SKM-1 treated with dmso at 0.1 percent for 144 hours (cell line): Measurements from ENCODE around the gene SLC38A8.

ENCODE experiments used
- DNase-seq: peaks from one replicate; lab custom pipeline; 2025; ENCODE audit not compliant: unreplicated experiment; lab: John Stamatoyannopoulos, UW

The SLC38A8 gene

GRCh38 chr16:83973077-83973476 lies 69.5 kb downstream of the SLC38A8 start:
- DNase-seq = no peak

DNA sequence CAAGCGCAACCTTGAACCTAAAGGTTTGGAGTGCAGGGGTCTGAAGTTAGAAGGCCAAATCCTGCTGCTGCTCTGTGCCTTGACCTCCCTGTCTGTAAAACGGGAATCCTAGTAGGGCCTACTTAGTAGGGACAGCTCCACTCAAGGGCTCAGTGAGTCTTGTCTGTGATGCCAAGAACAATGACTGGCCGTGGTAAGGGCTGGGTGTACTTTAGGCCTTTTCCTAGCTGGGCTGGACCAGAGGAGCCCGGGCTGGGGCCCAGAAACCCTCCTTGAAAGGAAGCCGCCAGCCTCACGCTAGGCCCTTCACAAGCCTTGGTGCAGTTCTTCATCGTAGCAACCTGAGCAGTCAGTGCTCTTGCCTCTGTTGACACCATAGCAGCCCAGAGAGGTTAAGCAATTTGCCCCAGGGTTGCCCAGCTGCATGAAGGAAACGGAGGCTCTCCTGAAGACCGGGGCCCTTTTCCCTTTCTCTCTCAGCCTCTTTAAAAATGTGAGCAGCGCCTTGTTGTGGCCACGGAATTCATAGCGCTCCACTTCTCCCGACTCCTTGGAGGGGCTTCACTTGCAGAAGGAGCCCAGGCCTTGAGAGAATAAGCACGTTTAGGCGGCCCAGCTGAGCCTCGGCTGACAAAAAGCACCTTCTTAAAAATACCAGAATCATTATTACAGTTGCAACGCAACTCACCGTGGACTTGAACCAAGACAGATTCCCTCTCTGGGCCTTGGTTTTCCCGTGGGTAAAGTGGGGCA lies 70.2 kb downstream of the SLC38A8 start:
- no peak for DNase-seq

DNA sequence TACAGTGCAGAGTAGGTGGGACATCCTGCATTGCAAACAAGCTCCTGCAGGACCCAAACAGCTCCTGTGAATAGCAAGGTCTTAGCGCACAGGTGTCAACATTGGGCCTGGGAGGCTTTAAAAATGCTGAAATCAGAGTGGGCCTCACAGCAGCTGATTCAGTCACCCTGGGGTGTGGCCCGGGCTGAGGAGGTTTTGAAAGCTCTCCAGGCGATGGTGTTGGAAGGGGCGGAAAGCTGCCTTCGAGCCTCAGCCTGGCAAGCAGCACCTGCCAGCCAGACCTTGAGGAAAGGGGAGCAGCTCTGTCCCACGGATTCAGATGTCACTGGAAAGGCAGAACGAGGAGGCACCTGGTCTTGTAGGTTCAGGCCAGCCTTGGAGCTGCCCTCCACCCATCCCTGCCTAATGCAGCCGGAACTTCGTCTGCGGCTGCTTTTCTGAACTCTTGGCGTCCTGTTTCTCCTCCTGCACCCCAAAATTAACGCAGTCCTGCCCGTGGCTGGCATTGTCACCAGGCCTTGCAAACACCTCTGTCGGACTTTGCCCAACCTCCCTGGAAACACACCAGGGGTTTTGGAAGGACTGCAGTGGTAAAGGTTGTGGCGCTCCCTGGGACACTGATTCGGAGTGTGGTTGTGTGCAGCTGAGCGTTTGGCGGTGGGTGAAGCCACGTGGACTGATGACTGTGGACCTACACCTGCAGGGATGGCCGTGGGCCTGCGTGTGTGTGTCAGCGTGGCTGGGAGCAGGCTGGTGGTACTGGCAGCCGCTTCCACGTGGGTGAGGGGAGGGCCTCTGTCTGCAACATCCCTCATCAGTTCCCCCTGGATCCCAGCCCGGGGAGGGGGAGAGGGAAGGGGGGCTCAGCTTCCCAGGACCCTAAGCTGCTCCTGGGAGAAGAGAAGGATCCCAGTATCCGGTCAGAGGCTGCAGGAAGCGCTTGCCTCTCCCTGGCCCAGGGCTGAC lies 71.1 kb downstream of the SLC38A8 start:
- DNase-seq = no peak

- DNase-seq = no peak
These were observed 72.2 kb downstream of the SLC38A8 start for GRCh38 chr16:83970430-83970815.

GRCh38 chr16:83969771-83970429 lies 72.7 kb downstream of the SLC38A8 start:
- no peak for DNase-seq

DNA sequence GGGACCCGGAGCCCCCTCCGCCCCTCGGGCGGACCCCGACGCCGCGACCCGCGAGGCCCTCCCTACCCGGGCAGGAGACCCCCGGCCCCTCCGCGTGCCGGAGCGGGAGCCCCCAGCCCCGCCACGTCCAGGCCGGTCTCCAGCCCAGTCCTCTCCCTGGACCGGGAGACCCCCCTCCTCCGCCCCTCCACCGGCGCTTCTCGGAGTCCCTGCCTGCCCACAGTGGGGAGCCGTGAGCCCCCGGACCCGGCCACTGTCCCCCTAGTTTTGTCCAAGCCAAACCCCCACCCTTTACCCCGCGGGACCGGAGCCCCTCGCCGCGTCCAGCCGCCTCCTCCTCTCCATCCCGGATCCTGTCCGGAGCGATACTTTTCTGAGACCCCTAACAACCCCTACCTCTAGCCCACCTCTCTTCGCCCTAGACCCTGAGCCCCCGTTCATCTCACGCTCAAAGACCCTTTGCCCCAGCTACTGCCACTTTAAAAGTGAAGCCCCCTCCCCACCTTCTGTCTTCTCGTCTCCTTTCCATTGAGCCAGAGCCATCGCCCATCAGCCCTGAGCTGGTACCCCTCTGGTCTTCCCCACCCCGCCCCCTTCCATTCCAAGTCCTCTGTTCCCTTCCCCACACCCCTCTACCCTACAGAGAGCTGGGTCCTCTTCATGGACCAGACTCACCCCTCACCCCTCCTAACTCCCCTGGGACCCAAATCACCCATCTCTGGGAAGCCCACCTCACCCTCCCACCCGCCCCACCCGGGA lies 73.5 kb downstream of the SLC38A8 start:
- DNase-seq = no peak

DNA sequence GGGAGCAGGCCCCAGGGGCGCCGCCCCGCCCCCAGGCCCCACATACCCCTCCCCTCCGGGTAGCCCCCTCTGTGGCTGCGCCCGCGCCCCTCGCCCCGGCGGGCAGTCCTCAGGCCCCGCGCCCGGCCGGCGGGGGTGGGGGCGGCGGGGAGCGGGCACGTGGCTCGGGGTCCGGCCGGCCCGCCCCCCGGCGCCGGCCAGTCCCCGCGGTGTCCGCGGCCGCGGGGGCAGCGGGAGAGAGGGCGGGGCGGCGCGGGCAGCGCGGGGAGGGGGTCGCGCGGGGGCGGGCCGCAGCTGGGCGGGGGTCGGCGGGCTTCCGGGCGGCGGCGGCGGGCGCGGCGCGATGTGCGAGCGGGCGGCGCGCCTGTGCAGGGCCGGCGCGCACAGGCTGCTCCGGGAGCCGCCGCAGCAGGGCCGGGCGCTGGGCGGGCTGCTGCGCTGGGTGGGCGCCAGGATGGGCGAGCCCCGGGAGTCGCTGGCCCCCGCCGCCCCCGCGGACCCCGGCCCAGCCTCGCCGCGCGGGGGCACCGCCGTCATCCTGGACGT lies 74.2 kb downstream of the SLC38A8 start:
- DNase-seq = no peak

- no peak for DNase-seq
These were observed 74.7 kb downstream of the SLC38A8 start, which contains the start of gene NECAB2 for GRCh38 chr16:83967838-83968305. Gene NECAB2 (plus strand): TSS chr16:83968244. CDS start chr16:83968649, 405 bp downstream.

DNA sequence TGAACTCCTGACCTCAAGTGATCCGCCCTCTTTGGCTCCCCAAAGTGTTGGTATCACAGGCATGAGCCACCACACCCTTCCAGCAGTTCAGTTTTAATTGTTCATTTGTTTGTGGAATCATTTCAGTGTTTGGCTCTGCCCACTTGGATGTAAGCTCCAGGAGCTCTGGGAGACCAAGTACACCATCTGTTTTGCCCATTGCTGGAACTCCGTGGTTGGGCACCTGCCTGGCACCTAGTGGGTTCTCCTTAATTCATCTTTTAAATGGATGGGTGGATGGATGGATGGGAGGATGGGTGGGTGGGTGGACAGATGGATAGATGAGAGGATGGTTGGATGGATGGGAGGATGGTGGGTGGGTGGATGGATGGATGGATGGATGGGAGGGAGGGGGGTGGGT lies 75.5 kb downstream of the SLC38A8 start:
- DNase-seq = no peak

DNA sequence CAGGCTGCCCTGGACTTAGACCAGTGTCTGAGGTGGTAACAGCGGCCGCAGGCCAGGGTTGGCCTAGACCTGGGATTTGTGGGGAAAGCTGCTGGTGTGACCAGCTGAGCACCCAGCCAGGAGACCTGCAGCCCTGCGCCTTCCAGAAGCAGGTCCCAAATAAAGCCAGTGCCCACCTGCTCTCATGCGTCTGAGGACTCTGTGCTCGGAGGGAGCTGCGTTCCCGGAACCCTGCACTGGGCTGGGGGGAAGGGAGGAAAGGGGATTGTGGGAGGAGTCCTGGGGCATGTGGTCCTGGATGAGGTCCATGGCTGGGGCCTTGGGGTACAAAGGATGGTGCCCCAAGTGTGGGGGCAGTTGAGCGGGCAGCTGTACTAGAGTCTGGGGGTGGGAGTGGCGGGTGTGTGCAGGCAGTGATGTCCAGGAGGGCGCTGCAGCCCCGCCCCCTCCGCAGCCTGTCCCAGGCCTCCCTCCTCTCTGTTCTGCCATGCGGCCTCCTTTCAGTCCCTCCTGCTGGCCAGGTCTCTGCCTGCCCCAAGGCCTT lies 76.4 kb downstream of the SLC38A8 start:
- no peak for DNase-seq

- DNase-seq = no peak
These were observed 77.0 kb downstream of the SLC38A8 start for GRCh38 chr16:83965444-83966152.

DNA sequence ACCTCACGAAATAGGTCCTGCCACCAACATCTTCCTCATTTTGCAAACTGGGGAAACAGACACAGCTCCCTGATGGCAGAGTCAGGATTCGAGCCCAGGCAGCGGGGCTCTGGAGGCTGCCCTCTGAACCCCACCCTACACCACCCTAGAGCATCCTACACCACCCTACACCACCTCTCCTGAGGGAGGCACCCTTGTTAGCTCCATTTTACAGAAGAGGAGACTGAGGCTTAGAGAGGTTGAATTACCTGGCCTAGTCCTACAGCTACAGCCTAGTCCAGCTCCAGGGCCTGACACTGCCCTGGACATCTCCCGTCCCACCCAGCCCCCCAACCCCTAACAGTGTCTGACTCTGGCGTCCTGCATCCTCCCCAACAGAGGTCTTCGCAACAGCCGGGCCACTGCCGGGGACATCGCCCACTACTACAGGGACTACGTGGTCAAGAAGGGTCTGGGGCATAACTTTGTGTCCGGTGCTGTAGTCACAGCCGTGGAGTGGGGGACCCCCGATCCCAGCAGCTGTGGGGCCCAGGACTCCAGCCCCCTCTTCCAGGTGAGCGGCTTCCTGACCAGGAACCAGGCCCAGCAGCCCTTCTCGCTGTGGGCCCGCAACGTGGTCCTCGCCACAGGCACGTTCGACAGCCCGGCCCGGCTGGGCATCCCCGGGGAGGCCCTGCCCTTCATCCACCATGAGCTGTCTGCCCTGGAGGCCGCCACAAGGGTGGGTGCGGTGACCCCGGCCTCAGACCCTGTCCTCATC lies 77.7 kb downstream of the SLC38A8 start:
- DNase-seq = no peak

DNA sequence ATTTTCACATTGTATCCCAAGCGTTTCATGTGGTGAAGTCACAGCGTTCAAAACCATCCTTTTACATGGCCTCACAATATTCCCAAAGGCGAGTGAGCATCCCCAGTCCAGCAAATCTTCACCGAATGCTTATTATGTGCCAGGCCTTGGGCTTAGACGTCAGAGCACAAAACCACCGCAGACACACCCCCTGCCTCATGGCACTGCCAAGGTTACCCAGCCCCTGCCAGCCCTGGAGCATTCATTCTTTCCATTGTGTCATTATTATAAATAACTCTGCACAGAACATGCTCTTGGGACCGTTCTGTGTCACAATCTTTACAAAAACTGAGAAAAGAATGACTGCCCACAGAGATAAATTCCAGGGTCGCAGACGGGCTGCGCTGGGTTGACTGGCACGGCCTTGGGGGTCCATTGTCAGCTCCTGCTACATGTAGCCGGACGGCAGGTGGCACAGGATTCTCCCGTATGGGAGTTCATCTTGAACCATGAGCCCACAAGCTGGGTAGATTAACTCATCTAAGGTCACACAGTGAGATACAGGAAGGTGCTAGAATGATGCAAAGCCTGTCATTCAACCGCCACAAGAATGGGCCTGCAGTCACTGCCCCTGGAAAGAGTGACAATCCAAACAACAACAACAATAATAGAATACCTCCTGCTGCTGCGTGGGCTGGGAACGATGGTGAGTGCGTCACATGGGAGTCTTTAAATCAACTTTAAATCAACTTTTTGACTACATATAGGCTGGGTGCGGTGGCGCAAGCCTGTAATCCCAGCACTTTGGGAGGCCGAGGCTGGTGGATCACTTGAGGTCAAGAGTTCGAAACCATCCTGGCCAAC lies 79.1 kb downstream of the SLC38A8 start:
- no peak for DNase-seq

- no peak for DNase-seq
These were observed 81.0 kb downstream of the SLC38A8 start for GRCh38 chr16:83961591-83961990.

GRCh38 chr16:83960521-83961249 lies 81.9 kb downstream of the SLC38A8 start:
- no peak for DNase-seq
